ENCODE data around the gene CD40.

DNA sequence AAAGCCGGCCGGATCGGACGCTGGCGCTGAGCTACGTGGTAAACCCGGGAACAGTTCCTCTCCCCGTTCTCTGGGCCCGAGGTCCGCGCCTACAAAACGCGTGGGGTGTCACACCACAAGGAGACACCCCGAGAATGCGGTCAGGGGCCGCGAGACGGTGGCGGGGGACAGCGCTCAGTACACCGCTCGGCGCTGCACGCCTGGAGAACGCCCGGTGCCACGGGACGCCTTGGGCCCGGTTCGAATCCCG, 29.0 kb upstream of the CD40 start:
- no peak for TF ChIP-seq EZH2 (IDR thresholded peaks at IDR 0.05; ENCODE audit: insufficient read depth, poor library complexity, severe bottlenecking)
- TF ChIP-seq EZH2phosphoT487 (IDR thresholded peaks at IDR 0.05; ENCODE audit: insufficient read depth, low read depth), result no peak

Measured in GM23248 (cell line).